ENCODE measurements around the gene SCUBE1.

The SCUBE1 gene

GRCh38 chr22:43272301-43272700, 70.9 kb downstream of the SCUBE1 start:
- intact Hi-C loops (cut with DNase I): loop anchor here (5.0 kb wide), 1 partner anchor 115 kb away; no protein-coding TSS in a partner anchor
- DNase-seq: no peak

GRCh38 chr22:43270949-43271348, 72.2 kb downstream of the SCUBE1 start:
- intact Hi-C loops (cut with DNase I): loop anchor here (5.0 kb wide), 1 partner anchor 116 kb away; no protein-coding TSS in a partner anchor
- no peak for DNase-seq

GRCh38 chr22:43270314-43270908, 72.8 kb downstream of the SCUBE1 start:
- DNase-seq: no peak
- intact Hi-C loops (cut with DNase I): loop anchor here (5.0 kb wide), 1 partner anchor 117 kb away; no protein-coding TSS in a partner anchor

- peak in 4 of 42 donors; percentile 10 to 30 (median 18) for DNase-seq
- intact Hi-C loops (cut with DNase I): loop anchor here (5.0 kb wide), 1 partner anchor 118 kb away; no protein-coding TSS in a partner anchor
Observed at GRCh38 chr22:43269646-43270045, 73.5 kb downstream of the SCUBE1 start.

- intact Hi-C loops (cut with DNase I): no loop called here
- no peak for DNase-seq
Observed at GRCh38 chr22:43269246-43269645, 73.9 kb downstream of the SCUBE1 start.

GRCh38 chr22:43267981-43268660, 75.1 kb downstream of the SCUBE1 start:
- intact Hi-C loops (cut with DNase I): no loop called here
- no peak for DNase-seq

GRCh38 chr22:43267332-43267980, 75.7 kb downstream of the SCUBE1 start:
- intact Hi-C loops (cut with DNase I): no loop called here
- DNase-seq: no peak

GRCh38 chr22:43266076-43266475, 77.1 kb downstream of the SCUBE1 start:
- no peak for DNase-seq
- intact Hi-C loops (cut with DNase I): no loop called here

GRCh38 chr22:43263645-43264514, 79.3 kb downstream of the SCUBE1 start:
- intact Hi-C loops (cut with DNase I): no loop called here
- no peak for DNase-seq

- intact Hi-C loops (cut with DNase I): no loop called here
- DNase-seq: no peak
Observed at GRCh38 chr22:43262990-43263644, 80.1 kb downstream of the SCUBE1 start.

- no peak for DNase-seq
- intact Hi-C loops (cut with DNase I): no loop called here
Observed at GRCh38 chr22:43260331-43261231, 82.6 kb downstream of the SCUBE1 start.

- intact Hi-C loops (cut with DNase I): no loop called here
- no peak for DNase-seq
Observed at GRCh38 chr22:43257961-43258360, 85.2 kb downstream of the SCUBE1 start.

- DNase-seq: no peak
- intact Hi-C loops (cut with DNase I): no loop called here
Observed at GRCh38 chr22:43257549-43257948, 85.6 kb downstream of the SCUBE1 start.

GRCh38 chr22:43256976-43257545, 86.1 kb downstream of the SCUBE1 start:
- intact Hi-C loops (cut with DNase I): no loop called here
- no peak for DNase-seq

GRCh38 chr22:43256569-43256968, 86.6 kb downstream of the SCUBE1 start:
- intact Hi-C loops (cut with DNase I): no loop called here

GRCh38 chr22:43255299-43255698, 87.9 kb downstream of the SCUBE1 start:
- DNase-seq: no peak
- intact Hi-C loops (cut with DNase I): no loop called here

More at GRCh38 chr22:43256569-43256968, 86.6 kb downstream of the SCUBE1 start:
- DNase-seq: no peak

- intact Hi-C loops (cut with DNase I): no loop called here
Observed at GRCh38 chr22:43253839-43254238, 89.3 kb downstream of the SCUBE1 start.

More at GRCh38 chr22:43253839-43254238, 89.3 kb downstream of the SCUBE1 start:
- no peak for DNase-seq

Measured in head of caudate nucleus (tissue), 42 donors.